Fibroblast of mammary gland (primary cell): ENCODE data around the gene PMM1.

Source experiments
- DNase-seq: peaks from one replicate; pipeline ENCODE4 v3.0.0-alpha.2; 2010; ENCODE audit warnings: low read depth
- H3K4me3 ChIP-seq: 2 replicates; pipeline ENCODE4 v1.5.1; 2011; ENCODE audit warnings: low read depth, mild to moderate bottlenecking, low read length, moderate library complexity; ENCODE audit not compliant: control insufficient read depth
- TF ChIP-seq, protein P1 (sequence below): conservative IDR thresholded peaks from 2 replicates; pipeline ENCODE4 v1.5.1; 2011; ENCODE audit warnings: low read depth, low read length, inconsistent platforms; ENCODE audit not compliant: control insufficient read depth, insufficient read depth

PMM1 gene

DNA sequence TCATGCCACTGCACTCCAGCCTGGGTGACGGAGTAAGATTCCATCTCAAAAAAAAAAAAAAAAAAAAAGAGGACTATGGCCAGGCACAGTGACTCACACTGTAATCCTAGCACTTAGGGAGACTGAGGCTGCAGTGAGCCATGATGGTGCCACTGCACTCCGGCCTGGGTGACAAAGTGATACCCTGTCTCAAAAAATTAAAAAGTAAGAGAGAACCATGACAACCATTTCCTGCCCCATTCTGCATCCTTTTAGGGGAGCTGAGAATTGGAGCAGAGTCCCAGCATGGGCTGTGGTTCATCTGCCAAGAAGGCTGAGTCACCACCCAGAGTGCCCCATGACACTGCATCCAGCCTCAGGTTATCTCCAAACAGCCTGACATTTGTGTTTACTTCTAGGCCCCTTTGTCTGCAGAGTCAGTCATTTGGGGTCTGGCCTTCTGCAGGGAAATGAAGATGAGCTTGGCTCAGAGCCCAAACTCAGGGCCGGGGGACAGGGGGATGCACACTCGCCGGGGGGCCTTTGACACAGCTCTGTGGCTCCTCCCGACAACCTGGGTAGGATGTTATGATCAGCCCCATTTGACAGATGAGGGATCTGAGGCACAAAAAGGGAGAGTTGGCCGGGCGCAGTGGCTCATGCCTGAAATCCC, 24.1 kb downstream of the PMM1 start:
- H3K4me3 ChIP-seq = no peak overlapping the region

DNA sequence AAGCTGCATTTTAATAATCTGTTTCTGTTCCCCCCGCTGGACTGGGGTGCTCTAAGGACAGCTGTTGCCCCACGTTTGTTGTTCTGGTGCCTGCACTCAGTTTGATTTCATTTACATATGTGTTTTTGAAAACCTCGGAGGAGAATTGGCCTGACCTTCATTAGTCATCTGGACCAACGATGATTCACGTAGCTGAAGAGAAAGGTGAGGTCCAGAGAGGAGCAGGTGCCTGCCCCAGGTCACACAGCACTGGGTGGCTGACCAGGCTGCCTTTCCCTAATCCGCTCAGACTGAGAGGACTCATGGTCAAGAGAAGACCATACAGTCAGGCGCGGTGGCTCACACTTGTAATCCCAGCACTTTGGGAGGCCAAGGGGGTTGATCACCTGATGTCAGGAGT, 25.1 kb downstream of the PMM1 start:
- H3K4me3 ChIP-seq = no peak overlapping the region
- DNase-seq = peak; percentile 62
- TF ChIP-seq, protein P1, sequence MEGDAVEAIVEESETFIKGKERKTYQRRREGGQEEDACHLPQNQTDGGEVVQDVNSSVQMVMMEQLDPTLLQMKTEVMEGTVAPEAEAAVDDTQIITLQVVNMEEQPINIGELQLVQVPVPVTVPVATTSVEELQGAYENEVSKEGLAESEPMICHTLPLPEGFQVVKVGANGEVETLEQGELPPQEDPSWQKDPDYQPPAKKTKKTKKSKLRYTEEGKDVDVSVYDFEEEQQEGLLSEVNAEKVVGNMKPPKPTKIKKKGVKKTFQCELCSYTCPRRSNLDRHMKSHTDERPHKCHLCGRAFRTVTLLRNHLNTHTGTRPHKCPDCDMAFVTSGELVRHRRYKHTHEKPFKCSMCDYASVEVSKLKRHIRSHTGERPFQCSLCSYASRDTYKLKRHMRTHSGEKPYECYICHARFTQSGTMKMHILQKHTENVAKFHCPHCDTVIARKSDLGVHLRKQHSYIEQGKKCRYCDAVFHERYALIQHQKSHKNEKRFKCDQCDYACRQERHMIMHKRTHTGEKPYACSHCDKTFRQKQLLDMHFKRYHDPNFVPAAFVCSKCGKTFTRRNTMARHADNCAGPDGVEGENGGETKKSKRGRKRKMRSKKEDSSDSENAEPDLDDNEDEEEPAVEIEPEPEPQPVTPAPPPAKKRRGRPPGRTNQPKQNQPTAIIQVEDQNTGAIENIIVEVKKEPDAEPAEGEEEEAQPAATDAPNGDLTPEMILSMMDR = no peak

More for the DNA sequence above, 24.1 kb downstream of the PMM1 start:
- peak; percentile 85 for DNase-seq
- TF ChIP-seq, protein P1 = no peak

DNA sequence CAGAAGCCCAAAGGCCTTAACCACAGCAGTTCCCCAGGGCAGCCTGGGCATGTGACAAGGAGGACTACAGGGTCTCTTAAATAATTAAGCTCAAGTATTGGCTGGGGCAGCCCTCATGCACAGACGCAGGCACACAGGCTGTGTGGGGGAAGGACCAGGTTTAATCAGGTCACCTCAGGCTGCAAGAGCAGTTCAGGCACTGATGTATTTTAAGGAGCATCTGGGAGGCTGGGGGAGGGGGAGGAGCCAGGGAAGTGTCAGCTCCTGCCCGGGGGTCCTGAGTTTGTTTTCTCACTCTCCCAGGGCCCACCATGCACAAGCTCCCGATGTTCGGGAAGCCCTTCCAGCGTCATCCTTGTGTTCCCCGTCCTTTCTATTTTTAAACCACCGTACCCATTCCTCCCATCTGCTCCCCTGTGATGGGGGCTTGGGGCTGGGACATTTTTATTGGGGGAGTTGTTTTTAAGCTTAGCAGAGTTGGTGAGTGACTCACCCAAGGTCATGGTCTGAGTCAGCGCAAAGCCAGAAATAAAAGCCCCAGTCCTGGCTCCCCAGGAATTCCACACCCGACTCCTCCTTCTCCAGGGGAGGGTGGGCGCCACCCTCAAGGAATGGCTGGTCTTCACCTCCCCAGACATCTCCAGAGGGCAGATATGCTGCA, 26.5 kb downstream of the PMM1 start:
- TF ChIP-seq, protein P1 = no peak

DNA sequence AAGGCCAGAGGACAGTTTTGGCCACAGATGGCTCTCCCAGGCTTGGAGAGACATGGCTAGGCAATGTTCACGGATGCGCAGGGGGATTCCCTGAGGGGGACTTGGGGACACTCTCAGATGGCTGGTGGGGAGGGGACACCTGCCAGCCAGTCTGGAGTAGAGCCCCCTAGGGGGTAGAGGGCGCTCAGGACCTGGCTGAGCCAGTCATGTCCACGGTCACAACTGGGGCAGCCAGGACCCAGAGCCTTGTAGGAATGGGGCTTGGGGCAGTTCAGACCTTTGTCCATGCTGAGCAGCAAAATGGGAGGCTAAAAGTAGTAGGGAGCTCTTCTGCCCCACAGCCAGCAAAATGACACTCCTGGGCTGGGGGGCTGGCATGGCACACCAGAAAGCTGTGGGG, 27.2 kb downstream of the PMM1 start:
- no peak overlapping the region for H3K4me3 ChIP-seq
- no peak for DNase-seq
- TF ChIP-seq, protein P1 = no peak

More for the DNA sequence above, 26.5 kb downstream of the PMM1 start:
- no peak overlapping the region for H3K4me3 ChIP-seq
- peak; percentile 83 for DNase-seq

DNA sequence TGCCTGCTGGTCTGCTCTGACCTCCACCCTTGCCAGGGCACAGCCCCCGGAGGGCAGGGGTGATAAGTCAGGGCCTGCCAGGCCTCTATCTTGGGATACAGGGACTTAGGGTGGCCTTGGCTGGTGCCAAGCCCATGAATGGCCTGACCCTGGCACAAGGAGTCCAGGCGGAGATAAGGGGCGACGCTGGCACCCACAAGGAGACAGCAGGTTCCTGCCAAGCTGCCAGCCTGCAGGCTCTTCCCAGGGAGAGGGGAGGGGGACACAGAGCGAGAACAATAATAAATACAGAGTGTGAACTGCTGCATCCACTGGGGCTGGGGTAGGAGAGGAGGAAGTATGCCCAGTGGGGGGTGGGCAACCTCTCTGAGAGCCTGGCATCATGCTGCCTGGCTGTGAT, 27.9 kb downstream of the PMM1 start:
- no peak overlapping the region for H3K4me3 ChIP-seq
- TF ChIP-seq, protein P1 = no peak
- no peak for DNase-seq

DNA sequence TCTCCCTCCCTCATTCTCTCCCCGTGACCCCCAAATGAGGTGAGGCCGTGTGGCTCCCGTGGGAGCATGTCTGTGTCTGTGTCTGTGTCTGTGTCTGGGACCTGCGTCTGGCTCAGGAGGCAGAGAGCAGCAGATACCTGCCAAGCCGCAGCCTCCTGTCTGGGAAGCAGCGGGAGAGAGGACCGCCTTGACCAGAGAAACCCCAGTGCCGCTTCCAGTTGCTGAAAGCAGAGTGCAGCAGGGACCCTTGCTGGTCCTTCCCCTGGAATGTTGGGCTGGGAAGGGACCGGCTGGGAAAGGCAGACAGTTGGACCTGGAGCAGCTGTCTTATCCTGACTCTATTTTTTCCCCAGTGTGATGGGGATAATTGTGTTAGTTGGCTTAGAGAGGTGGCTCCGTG, 28.3 kb downstream of the PMM1 start:
- H3K4me3 ChIP-seq = no peak overlapping the region
- TF ChIP-seq, protein P1 = no peak
- DNase-seq = no peak
